ENCODE results near the gene KRT7.

Gene KRT7

GRCh38 chr12:52275686-52276085 is 42.6 kb downstream of the KRT7 start:
- Histone ChIP-seq H3K4me2 (ENCODE audit: low read length) (no peak overlapping the region), H2AFZ (ENCODE audit: low read length) (no peak overlapping the region), H3K4me1 (ENCODE audit: insufficient read depth, low read length, severe bottlenecking) (no peaks in the 10 kb centered on the region), H3F3A (ENCODE audit: insufficient read depth, low read length) (no peaks in the 10 kb centered on the region), H4K20me1 (ENCODE audit: insufficient read depth, low read length) (no peaks in the 10 kb centered on the region), H3K36me3 (ENCODE audit: insufficient read depth, low read length) (no peaks in the 10 kb centered on the region), H3K4me3 (ENCODE audit: low read depth, low read length, poor library complexity, severe bottlenecking) (no peak overlapping the region), H3K9ac (ENCODE audit: low read length) (no peak overlapping the region), H3K27ac (ENCODE audit: low read depth, low read length, poor library complexity, severe bottlenecking) (no peak overlapping the region), H3K9me3 (ENCODE audit: low read length) (no peaks in the 10 kb centered on the region), H3K27me3 (ENCODE audit: insufficient read depth, low read length) (peaks cover 9% of the 10 kb centered on the region; the same call in 1 of the 2 replicates), H3K9me2 (ENCODE audit: low read depth, low read length) (no peaks in the 10 kb centered on the region), H3K79me2 (ENCODE audit: insufficient read depth, low read length) (no peaks in the 10 kb centered on the region)
- TF ChIP-seq EZH2 (IDR thresholded peaks at IDR 0.05; ENCODE audit: borderline replicate concordance, low read length) = no peak
- no peak for TF ChIP-seq CTCF (IDR thresholded peaks at IDR 0.05; ENCODE audit: low read length)

- Histone ChIP-seq H3K79me2 (ENCODE audit: insufficient read depth, low read length) (no peaks in the 10 kb centered on the region), H3K27ac (ENCODE audit: low read depth, low read length, poor library complexity, severe bottlenecking) (no peak overlapping the region), H3K9me2 (ENCODE audit: low read depth, low read length) (no peaks in the 10 kb centered on the region), H3K27me3 (ENCODE audit: insufficient read depth, low read length) (peaks cover 9% of the 10 kb centered on the region; the same call in 1 of the 2 replicates), H3K4me3 (ENCODE audit: low read depth, low read length, poor library complexity, severe bottlenecking) (no peak overlapping the region), H3K36me3 (ENCODE audit: insufficient read depth, low read length) (no peaks in the 10 kb centered on the region), H3K4me2 (ENCODE audit: low read length) (no peak overlapping the region), H2AFZ (ENCODE audit: low read length) (no peak overlapping the region), H4K20me1 (ENCODE audit: insufficient read depth, low read length) (no peaks in the 10 kb centered on the region), H3K4me1 (ENCODE audit: insufficient read depth, low read length, severe bottlenecking) (no peaks in the 10 kb centered on the region), H3K9me3 (ENCODE audit: low read length) (no peaks in the 10 kb centered on the region), H3K9ac (ENCODE audit: low read length) (no peak overlapping the region), H3F3A (ENCODE audit: insufficient read depth, low read length) (no peaks in the 10 kb centered on the region)
- TF ChIP-seq CTCF (IDR thresholded peaks at IDR 0.05; ENCODE audit: low read length) (no peak), EZH2 (IDR thresholded peaks at IDR 0.05; ENCODE audit: borderline replicate concordance, low read length) (no peak)
These were observed 44.6 kb downstream of the KRT7 start for GRCh38 chr12:52277486-52278245.

GRCh38 chr12:52278575-52279421 is 45.8 kb downstream of the KRT7 start:
- Histone ChIP-seq H2AFZ (ENCODE audit: low read length) (no peak overlapping the region), H3K36me3 (ENCODE audit: insufficient read depth, low read length) (no peaks in the 10 kb centered on the region), H3K4me3 (ENCODE audit: low read depth, low read length, poor library complexity, severe bottlenecking) (no peak overlapping the region), H3K9ac (ENCODE audit: low read length) (no peak overlapping the region), H4K20me1 (ENCODE audit: insufficient read depth, low read length) (no peaks in the 10 kb centered on the region), H3K9me2 (ENCODE audit: low read depth, low read length) (no peaks in the 10 kb centered on the region), H3K9me3 (ENCODE audit: low read length) (no peaks in the 10 kb centered on the region), H3K27ac (ENCODE audit: low read depth, low read length, poor library complexity, severe bottlenecking) (no peak overlapping the region), H3F3A (ENCODE audit: insufficient read depth, low read length) (no peaks in the 10 kb centered on the region), H3K79me2 (ENCODE audit: insufficient read depth, low read length) (no peaks in the 10 kb centered on the region), H3K4me2 (ENCODE audit: low read length) (no peak overlapping the region), H3K27me3 (ENCODE audit: insufficient read depth, low read length) (peaks cover 9% of the 10 kb centered on the region; the same call in 1 of the 2 replicates), H3K4me1 (ENCODE audit: insufficient read depth, low read length, severe bottlenecking) (no peaks in the 10 kb centered on the region)
- TF ChIP-seq EZH2 (IDR thresholded peaks at IDR 0.05; ENCODE audit: borderline replicate concordance, low read length) (no peak), CTCF (IDR thresholded peaks at IDR 0.05; ENCODE audit: low read length) (peak; percentile 84)

All from OCI-LY1 (cell line).